Adipose tissue (tissue), 3 donors: Measurements from ENCODE around the gene KRT36. TPM values are rescaled to one million over a fixed set of nuclear protein-coding genes. Genes with fewer than 3 reads are reported as not detected.

Experiments used
- H3K27ac ChIP-seq: one replicate; pipeline ENCODE4 v1.5.1; 2013; ENCODE audit warnings: low read depth, low read length
- WGBS, 3 donors: extraction: QIAGEN DNeasy Blood & Tissue Kit; methylation state at CpG; one replicate each; pipeline ENCODE4 v1.1.7; 2013; 5-methylcytosine and 5-hydroxymethylcytosine counted together
- polyA plus RNA-seq, 3 donors: library from polyadenylated mRNA; stranded (reverse); fragments of 200-250 nt; gene quantifications; one replicate each; pipeline ENCODE4 v1.2.3, GENCODE V29; 2013
- donor health status: healthy with polysubstance abuse.
- donor health status: Bipolar disorder and iron deficiency.
- donor health status: healthy.

The KRT36 gene
- polyA plus RNA-seq, 3 donors = not detected

DNA sequence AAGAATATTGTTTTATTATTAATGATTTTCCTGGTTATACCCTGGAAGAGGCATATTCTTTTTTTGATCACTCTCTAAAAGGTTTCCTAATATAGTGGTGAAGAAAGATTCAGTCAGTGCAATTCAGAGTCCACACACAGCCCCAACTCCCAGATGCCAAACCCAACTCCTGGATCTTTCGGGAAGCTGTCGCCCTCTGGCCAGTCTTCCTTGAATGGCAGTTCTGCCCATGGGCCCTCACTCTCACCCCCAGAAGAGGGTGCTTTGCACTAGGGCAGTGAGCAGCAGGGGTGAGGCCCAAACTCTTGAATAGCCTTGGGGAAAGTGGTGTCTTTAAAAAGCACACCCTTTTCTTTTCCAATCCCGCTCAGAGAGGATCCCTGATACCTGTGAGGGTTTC lies 33.5 kb downstream of the KRT36 start:
- H3K27ac ChIP-seq = no peak overlapping the region
- WGBS, 3 donors = 71 to 84% (median 82%) methylated on average over 3 of the region's 3 CpGs

DNA sequence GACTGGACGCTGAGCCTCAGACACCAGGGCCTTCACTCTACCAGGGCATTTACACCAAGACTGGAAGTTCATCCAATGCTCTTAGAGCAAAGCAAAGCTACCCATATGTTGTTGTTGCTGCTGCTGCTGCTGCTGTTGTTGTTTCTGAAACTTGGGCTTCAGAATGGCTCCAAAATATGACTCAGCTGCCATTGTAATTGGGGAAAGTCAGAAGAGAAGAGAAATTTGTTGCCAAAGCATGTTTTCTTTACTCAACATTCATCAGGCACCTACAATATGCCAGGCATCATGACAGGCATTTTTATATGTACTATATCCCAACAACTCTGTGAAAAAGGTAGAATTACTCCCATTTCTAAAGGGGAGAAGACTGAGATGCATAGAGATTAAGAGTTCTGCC lies 34.5 kb downstream of the KRT36 start:
- no peak overlapping the region for H3K27ac ChIP-seq
- 50 to 92% (median 87%) methylated on average over 1 of the region's 1 CpG for WGBS, 3 donors

DNA sequence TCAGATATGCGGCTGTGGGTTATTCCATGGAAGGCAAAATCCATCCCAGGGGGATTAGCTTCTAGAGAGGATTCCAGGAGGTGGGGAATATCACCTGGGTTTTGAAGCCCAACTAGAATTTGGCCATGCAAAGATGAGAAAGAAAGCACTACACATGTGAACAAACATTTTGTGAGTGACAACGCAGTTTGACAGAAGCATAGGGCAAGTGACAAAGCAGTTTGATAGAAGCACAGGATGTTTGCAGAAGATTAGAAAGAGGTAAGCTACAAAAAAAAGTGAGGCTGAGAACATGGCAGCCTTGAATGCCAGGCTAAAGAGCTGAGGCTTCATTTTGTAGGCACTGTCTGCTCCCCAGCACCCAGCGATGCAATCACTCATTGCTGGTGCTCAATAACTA lies 36.6 kb downstream of the KRT36 start:
- no peak overlapping the region for H3K27ac ChIP-seq
- WGBS, 3 donors = 81 to 90% (median 85%) methylated on average over 3 of the region's 3 CpGs

DNA sequence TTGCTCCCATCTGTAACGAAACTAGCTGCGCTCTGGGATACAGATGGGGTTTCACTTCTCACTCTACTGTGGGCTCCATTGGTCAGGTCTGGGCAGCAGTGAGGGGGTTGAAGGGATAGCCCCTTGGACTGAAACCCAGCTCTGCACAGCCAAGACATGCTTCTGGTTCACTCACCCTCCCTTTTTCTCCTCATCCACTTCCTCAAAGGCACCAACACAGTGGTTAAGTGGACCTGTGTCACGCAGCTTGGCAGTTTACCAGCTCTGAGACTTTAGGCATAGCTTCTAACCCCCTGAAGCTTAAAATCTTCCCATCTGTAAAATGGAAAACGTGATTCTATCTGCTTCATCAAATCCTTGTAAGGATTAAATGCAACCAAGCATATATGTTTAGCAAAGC lies 37.4 kb downstream of the KRT36 start:
- WGBS, 3 donors = 55 to 58% (median 55%) methylated on average over 4 of the region's 4 CpGs
- H3K27ac ChIP-seq = no peak overlapping the region

DNA sequence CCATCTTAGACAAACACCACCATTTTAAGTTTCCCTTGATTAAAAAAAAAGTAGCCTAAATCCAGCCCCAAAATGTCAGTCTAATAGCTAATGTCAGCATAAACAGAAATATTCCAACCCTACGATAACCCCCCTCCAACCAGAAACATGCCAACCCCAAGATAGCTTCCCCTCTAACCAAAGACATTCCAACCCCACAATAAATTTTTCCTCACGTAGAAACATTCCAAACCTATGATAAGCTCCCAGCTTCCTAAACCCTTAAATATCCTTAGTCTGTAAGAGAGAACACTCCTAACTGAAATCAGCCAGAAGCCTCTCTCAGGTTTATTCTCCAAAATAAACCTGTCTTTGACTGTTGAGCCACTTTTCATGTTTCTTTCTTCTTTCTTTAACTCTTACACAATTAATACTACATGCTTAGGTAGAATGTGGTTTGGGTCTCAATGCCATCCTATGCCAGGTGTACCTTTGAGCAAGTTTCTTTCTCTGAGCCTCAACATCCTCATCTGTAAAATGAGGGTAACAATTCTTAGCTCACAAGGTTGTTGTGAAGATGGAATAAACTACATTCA lies 38.5 kb downstream of the KRT36 start:
- H3K27ac ChIP-seq = no peak overlapping the region
- 64 to 88% (median 76%) methylated on average over 2 of the region's 2 CpGs for WGBS, 3 donors

DNA sequence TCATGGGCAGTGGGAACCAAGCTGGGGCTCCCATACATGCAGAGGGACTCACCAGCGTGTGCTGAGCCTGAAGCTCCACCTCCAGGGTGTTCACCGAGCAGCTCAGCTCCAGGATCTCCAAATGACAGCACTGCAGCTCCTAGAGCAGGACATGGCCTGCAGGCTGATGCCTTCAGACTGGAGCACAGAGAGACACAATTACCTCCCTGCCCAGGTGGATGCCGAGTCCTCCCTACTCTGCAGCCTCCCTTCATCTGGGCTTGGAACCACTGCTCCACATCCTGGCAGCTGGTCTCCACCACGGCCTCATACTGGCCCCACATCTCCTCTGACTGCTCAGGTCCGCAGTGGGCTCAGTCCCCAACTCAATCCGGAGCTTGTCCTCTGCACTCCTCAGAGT lies 40.7 kb downstream of the KRT36 start:
- no peak overlapping the region for H3K27ac ChIP-seq
- WGBS, 3 donors = 65 to 87% (median 80%) methylated on average over 6 of the region's 6 CpGs

DNA sequence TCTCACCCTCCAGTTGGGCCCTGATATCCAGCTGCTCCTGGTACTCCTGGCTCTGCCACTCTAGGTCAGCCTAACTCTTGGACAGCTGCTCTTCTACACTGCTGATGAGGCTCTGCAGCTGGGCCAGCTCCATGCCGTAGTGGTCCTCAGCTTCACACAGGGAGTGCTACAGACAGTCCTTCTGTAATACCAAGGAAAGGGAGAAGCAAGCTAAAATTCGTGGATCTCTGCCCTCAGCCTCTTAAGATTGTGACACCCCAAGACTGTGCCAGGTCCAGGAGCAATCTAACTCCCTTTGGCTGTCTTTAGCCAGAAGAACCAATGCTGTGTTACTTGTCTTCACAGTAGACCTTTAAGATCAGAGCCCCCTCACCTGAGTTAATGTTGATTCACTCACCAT lies 41.2 kb downstream of the KRT36 start:
- WGBS, 3 donors = 42 to 58% (median 43%) methylated on average over 2 of the region's 2 CpGs

DNA sequence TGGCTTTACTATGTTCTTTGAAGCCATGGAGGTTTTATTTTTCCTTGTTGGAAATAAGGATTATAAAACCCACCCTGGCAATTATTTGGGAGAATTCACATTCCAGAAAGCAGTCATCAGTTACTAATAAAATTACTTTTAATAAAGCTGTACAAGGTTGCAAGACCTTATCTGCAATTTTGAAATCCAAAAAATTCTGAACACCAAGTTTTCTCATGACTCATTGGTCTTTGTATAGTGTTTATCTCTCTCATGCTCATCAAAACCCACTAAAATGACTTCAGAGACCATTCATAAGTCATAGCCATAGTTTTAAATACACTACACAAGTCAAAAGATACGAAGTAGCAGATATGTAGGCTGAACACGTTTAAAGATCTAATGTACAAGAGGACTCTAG lies 42.9 kb downstream of the KRT36 start:
- H3K27ac ChIP-seq = no peak overlapping the region
- WGBS, 3 donors = 47 to 64% (median 58%) methylated on average over 2 of the region's 2 CpGs

More for the DNA sequence above, 41.2 kb downstream of the KRT36 start:
- no peak overlapping the region for H3K27ac ChIP-seq

DNA sequence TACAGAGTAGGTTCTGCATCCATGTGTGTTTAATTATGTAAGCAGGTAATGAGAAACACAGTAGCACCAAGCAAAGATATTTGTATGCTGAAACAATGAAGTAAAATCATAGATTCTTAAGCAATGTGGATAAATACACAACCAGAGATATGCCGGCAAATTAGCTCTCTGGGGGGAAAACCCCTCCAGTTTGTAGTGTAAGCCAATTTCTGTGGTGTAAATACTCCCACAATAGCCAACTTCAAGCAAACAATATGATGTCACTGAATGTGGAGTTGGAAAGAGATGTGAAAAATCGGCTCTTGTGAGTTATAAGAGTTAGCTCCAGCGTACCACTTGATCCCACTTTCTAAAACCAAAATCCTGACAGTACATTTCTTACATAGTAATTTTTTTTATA lies 45.1 kb downstream of the KRT36 start:
- 60 to 70% (median 68%) methylated on average over 3 of the region's 3 CpGs for WGBS, 3 donors

DNA sequence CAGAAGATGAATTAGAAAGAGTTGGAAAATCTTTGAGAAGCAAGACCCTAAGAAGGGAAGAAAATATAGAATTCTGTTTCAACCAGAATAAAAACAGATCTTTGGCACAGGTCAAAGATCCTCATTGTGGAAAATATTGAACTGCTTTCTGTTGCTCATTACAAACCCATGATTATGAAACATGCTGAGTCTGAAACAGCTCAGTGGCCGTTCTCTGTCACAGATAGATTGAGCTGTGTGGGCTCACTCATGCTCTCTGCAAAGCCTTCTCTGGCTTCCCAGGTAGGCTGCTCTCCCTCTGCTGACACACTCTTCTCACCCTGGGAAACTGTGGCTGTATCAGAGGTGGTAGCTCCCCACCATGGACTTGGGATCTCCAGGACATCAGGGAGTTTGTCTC lies 45.5 kb downstream of the KRT36 start:
- no peak overlapping the region for H3K27ac ChIP-seq
- 31 to 50% (median 41%) methylated on average over 1 of the region's 1 CpG for WGBS, 3 donors

More for the DNA sequence above, 45.1 kb downstream of the KRT36 start:
- no peak overlapping the region for H3K27ac ChIP-seq

DNA sequence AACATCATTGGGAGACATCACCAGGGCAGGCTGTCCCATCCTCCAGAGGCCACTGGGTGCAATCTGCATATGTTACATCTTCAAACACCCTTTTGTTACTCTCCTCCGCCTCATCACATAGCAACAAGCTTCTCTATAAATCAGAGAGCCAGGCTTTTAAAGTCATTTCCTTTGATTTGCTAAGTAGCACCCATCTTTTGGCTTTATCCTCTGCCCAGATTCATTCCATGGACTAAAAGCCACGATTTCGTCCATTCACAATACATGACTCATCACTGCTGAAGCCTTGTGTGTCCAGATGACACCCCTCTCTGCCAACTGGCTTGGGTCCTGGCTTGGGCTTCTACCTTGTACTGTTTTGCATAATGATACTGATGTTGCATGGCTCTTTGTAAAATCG lies 47.0 kb downstream of the KRT36 start:
- H3K27ac ChIP-seq = no peak overlapping the region
- WGBS, 3 donors = 71 to 75% (median 71%) methylated on average over 4 of the region's 4 CpGs

DNA sequence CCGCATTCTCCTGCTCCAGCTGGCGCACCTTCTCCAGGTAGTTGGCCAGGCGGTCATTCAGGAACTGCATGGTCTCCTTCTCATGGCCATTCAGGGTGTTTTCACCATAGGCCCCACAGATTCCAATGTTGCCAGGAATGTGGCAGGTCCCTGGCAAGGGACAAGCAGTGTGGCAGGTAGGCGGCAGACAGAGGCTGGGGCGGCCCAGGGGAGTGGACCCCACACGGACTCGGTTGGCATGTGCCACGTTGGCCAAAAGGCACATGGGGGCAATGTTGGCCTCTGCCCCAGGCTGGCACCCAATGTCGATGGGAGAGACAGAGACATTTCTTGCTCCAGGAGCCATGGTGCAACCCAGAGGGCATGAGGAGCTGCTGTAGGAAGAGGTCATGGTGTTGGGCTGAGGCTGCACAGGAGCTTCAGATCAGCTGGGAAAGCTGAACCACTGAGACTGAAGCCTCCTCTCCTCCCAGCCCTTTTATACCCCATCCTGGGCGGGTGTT lies 49.1 kb downstream of the KRT36 start, which contains the start of gene KRT38:
KRT38 (minus strand) TSS at position 453 of the 503 bp plus-strand sequence; CDS start at position 391, 62 bp downstream.
- no peak within 1 kb of the TSS for H3K27ac ChIP-seq
- 84 to 95% (median 92%) methylated on average over 10 of the region's 10 CpGs for WGBS, 3 donors

DNA sequence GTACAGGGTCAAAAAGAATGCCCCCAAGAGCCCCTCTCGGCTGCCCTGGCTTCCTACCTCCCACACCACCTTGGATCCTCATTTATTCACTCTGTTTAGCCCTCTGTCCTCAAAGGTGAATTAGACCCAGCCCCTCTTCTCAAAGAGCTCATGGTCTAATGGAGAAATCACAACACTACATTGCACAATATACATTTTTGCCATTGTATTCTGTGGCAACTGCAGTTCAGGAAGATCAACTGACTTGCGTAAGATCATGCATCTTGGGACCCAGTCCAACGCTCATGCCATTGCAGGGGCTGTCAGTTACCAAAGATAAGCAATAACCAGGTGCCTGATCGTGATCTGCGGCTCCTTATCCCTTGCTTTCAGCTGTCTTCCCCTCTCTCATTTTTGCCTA lies 50.3 kb downstream of the KRT36 start:
- no peak overlapping the region for H3K27ac ChIP-seq
- 53 to 64% (median 56%) methylated on average over 5 of the region's 5 CpGs for WGBS, 3 donors

DNA sequence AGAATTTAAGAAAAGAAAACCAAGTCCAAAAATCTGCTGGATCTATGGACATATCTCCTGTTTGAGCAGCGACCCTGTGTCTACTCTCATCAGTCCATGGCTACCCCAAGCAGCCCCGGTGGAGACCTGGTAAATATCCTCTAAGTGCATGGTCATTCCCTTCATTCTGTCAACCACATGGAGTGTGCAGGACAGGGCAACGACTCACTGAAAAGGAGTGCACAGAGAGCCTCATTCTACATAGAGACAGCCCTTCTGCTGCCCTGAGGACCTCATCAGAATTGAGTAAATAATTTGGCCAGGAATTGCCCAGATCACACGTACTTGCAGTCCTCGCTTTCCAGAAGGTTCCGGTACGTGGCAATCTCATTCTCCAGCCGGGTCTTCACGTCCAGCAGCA lies 51.9 kb downstream of the KRT36 start:
- 82 to 93% (median 90%) methylated on average over 9 of the region's 9 CpGs for WGBS, 3 donors
- H3K27ac ChIP-seq = no peak overlapping the region

DNA sequence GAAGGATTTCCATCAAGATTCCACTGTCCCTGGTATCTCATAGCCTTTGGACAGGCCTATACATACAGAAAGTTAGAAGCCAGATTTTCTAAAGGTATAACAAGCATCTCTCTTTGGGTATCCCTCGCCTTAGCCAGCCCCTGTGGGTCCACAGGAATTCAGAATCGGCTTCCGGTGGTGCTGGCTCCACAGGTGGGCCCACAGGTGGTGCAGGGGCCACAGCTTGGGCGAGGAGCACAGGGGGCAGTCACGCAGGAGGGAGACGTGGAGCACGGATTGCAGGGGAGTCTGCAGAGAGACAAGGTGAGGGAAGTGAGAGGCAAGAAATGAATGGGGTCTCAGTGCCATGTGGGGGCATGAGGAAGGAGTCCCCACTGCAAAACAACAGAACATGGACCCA lies 52.5 kb downstream of the KRT36 start:
- H3K27ac ChIP-seq = no peak overlapping the region
- WGBS, 3 donors = 69 to 88% (median 85%) methylated on average over 7 of the region's 7 CpGs

Other genes with a start within 250 kb of the KRT36 start
- not detected for gene KRTAP9-4, start 240.2 kb downstream of the KRT36 start, polyA plus RNA-seq
- not detected for gene KRTAP9-9, start 234.5 kb downstream of the KRT36 start, polyA plus RNA-seq
- not detected for gene KRTAP9-6, start 224.5 kb downstream of the KRT36 start, polyA plus RNA-seq
- not detected for gene KRTAP9-7, start 214.2 kb downstream of the KRT36 start, polyA plus RNA-seq
- not detected for gene KRTAP29-1, start 187.1 kb downstream of the KRT36 start, polyA plus RNA-seq
- not detected for gene KRTAP16-1, start 180.6 kb downstream of the KRT36 start, polyA plus RNA-seq
- gene KRTAP17-1, start 174.2 kb downstream of the KRT36 start, polyA plus RNA-seq = not detected
- gene KRT33A, start 139.1 kb downstream of the KRT36 start, polyA plus RNA-seq = not detected
- not detected for gene KRT33B, start 120.1 kb downstream of the KRT36 start, polyA plus RNA-seq
- gene KRT34, start 107.6 kb downstream of the KRT36 start, polyA plus RNA-seq = under 1 TPM in 1 of 3 donors, not detected in 2; 0.07 TPM
- gene KRT31, start 92.3 kb downstream of the KRT36 start, polyA plus RNA-seq = not detected
- gene KRT37, start 65.3 kb downstream of the KRT36 start, polyA plus RNA-seq = not detected
- not detected for gene KRT38, start 48.9 kb downstream of the KRT36 start, polyA plus RNA-seq
- gene KRT32, start 22.5 kb downstream of the KRT36 start, polyA plus RNA-seq = under 1 TPM in 1 of 3 donors, not detected in 2; 0.03 TPM
- not detected for gene KRT35, start 8.8 kb downstream of the KRT36 start, polyA plus RNA-seq
- 10 to 100 TPM in 1 of 3 donors, 1 to 10 TPM in 2; 2.6 to 53.0 (median 3.2) TPM for gene KRT13, start 15.7 kb upstream of the KRT36 start, polyA plus RNA-seq
- 1 to 10 TPM in 1 of 3 donors, under 1 TPM in 2; 0.11 to 2.1 (median 0.18) TPM for gene KRT15, start 29.0 kb upstream of the KRT36 start, polyA plus RNA-seq
- 100 to 1,000 TPM in 1 of 3 donors, 10 to 100 TPM in 2; 28.9 to 139 (median 29.1) TPM for gene KRT19, start 38.4 kb upstream of the KRT36 start, polyA plus RNA-seq
- gene KRT9, start 82.1 kb upstream of the KRT36 start, polyA plus RNA-seq = not detected
- gene KRT14, start 97.0 kb upstream of the KRT36 start, polyA plus RNA-seq = 1 to 10 TPM in 2 of 3 donors, under 1 TPM in 1; 0.25 to 7.8 (median 1.0) TPM
- gene KRT16, start 122.9 kb upstream of the KRT36 start, polyA plus RNA-seq = 10 to 100 TPM in 1 of 3 donors, 1 to 10 TPM in 1, under 1 TPM in 1; 0.16 to 15.5 (median 4.4) TPM
- under 1 TPM in 2 of 3 donors, not detected in 1; 0.60 to 0.70 TPM for gene KRT17, start 134.7 kb upstream of the KRT36 start, polyA plus RNA-seq
- gene EIF1, start 199.0 kb upstream of the KRT36 start, polyA plus RNA-seq = 100 to 1,000 TPM; 426 to 985 (median 580) TPM
- gene GAST, start 222.4 kb upstream of the KRT36 start, polyA plus RNA-seq = 1 to 10 TPM in 1 of 3 donors, not detected in 2; 2.4 TPM
- gene HAP1, start 244.7 kb upstream of the KRT36 start, polyA plus RNA-seq = under 1 TPM; 0.03 to 0.48 (median 0.22) TPM